DMS114 treated with DMSO at 0.1 percent for 48 hours (cell line): Measurements from ENCODE around the gene STK11IP.

ENCODE experiments used
- DNase-seq: peaks from one replicate; lab custom pipeline; 2025; ENCODE audit not compliant: unreplicated experiment; lab: John Stamatoyannopoulos, UW

The STK11IP gene

DNA sequence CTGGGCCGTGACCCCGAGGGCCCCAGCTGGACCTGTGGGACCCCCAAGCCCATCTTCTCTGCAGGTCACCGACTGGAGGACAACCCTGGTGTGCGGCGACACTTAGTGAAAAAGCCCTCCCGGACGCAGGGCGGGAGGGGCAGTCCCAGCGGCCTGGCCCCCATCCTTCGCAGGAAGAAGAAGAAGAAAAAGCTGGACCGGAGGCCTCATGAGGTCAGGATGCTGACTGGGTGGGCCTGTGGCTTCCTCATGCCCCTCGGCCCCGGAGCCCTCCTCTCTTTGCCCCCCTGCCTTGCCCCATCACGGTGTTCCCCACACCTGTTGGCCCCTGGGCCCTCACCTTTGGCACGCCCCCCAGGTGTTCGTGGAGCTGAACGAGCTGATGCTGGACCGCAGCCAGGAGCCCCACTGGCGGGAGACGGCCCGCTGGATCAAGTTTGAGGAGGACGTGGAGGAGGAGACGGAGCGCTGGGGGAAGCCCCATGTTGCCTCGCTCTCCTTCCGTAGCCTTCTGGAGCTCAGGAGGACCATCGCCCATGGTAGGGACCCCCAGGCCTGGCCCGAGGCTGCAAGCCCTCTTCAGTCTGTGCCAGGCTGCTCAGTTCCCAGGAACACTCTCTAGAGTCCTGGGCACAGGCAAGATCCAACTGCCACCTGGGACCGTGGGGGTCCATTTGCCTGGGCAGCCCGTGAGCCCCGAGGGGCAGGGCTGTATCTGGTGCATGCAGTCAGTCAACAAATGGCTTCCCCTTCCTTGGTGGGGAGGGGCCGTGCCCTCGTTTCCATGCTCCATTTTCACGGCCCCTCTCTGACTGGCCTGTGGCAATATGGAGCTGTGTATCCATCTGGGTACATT lies 34.5 kb downstream of the STK11IP start:
- no peak for DNase-seq

DNA sequence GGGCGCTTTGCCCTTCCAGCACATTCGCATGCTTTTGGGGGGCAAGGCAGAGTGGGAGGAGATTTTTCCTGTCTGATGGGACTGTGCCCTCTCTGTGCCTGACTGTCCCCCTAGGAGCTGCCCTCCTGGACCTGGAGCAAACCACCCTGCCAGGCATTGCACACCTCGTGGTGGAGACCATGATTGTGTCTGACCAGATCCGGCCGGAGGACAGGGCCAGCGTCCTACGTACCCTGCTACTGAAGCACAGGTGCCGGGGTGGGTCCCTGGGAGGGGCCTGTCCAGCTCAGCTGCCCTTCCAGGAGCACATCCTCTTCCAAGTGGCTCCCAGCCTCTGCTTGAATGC lies 35.1 kb downstream of the STK11IP start:
- DNase-seq = no peak

DNA sequence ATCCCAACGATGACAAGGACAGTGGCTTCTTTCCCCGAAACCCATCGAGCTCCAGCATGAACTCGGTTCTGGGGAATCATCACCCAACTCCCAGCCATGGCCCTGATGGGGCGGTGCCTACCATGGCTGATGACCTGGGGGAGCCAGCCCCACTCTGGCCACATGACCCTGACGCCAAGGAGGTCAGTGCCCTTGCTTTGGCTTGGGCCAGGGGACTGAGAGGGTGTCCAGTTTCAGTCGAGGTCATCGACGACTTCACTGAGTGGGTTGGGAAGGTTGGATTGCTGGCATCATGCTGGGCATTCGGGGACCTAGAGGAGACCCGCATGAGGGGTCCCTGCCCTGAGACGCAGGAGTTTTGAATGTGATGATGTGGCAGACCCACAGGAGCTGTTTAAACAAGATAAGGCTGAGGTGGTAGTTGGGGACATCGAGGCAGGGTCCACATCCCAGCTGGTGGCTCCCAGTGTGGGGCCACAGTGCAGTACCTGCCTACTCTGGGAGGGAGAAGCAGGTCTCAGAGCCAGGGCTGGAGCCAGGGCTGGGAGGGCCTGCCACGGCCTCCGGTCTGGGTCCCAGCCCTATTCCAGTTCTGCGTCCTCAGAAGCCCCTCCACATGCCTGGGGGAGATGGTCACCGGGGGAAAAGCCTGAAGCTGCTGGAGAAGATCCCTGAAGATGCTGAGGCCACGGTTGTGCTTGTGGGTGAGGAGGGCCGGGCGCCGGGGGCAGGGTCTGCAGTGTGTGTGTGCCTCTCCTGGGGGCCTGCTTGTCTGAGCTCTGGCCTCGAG lies 35.8 kb downstream of the STK11IP start:
- DNase-seq = peak; percentile 6

DNA sequence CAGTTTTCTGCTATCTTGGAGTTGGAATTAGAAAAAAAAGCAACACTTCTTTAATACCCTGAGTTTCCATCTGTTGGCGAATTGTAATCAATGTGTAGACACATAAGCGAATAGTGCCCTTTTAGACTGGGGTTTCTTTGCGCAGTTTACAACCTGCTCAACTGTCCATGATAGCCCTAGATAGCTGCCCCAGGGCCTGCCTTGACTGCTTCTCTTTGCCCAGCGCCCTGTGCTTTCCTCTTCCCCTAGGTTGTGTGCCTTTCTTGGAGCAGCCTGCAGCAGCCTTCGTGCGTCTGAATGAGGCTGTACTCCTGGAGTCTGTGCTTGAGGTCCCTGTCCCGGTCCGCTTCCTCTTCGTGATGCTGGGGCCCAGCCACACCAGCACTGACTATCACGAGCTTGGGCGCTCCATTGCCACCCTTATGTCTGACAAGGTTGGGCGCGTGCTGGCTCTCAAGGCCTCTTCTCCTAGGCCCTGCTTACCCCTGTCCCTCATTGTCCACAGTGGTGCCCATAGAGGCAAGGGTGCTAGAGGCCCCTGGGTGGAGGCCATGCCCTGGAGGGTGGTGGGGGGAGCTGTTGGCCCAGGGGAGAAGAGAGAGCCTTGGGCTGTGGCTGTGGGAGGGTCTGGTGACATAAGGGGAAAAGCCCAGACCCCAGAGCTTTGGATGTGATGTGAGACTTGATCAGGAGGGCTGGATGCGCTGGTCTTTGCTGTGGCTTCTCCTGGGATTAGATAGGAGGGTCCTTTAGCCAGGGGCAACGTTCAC lies 36.7 kb downstream of the STK11IP start:
- no peak for DNase-seq

DNA sequence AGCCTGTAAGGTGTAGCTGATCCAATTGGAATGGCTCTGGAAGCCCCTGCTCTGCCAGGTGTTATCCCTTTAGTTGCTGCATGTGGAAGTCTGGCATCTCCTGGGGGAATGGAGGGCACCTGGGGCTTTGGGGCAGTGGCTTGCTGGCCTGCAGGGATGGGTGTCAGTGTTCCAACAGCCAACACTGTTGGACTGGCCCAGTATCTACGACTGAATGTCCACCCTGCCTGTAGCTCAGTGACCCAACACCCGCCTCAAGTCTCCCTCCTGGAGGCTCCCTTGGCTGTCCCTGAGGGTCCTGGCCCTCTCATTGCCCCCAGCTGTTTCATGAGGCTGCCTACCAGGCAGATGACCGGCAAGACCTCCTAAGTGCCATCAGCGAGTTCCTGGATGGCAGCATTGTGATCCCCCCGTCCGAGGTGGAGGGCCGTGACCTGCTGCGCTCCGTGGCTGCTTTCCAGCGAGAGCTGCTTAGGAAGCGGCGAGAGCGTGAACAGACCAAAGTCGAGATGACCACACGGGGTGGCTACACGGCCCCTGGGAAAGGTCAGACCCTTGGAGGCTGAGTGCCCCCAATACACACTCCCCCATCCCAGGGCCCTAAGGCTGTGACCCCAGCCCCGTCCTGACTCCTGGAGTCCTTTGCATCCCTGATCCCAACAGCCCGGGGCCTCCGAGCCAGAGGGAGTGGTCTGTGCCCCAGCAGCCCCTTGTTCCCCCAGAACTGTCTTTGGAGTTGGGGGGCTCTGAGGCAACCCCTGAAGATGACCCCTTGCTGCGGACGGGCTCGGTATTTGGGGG lies 37.5 kb downstream of the STK11IP start:
- no peak for DNase-seq

DNA sequence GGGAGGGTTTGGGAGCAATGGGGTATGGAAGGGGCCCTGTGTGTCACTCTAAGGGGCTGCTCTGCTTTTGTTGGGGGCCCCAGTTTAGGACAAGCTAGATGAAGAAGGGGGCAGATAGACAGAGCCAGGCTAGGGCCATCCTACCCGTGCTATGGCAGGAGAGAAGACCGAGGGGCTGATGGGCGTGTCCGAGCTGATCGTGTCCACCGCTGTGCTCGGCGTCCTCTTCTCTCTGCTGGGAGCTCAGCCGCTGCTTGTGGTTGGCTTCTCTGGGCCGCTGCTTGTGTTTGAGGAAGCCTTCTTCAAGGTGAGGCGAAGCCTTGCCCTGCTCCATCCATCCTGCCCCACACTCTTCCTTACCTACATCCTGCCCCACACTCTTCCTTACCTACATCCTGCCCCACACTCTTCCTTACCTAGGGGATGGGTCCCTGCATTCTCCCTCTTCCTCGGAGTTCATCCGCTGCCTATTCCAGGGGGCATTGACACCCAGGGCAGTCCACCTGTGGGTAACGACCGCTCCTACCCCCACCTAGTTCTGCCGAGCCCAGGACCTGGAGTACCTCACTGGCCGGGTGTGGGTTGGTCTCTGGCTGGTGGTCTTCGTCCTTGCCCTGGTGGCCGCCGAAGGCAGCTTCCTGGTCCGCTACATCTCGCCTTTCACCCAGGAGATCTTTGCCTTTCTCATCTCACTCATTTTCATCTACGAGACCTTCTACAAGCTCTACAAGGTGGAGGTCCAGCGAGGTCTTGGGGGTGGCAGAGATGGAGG lies 38.7 kb downstream of the STK11IP start:
- DNase-seq = no peak

DNA sequence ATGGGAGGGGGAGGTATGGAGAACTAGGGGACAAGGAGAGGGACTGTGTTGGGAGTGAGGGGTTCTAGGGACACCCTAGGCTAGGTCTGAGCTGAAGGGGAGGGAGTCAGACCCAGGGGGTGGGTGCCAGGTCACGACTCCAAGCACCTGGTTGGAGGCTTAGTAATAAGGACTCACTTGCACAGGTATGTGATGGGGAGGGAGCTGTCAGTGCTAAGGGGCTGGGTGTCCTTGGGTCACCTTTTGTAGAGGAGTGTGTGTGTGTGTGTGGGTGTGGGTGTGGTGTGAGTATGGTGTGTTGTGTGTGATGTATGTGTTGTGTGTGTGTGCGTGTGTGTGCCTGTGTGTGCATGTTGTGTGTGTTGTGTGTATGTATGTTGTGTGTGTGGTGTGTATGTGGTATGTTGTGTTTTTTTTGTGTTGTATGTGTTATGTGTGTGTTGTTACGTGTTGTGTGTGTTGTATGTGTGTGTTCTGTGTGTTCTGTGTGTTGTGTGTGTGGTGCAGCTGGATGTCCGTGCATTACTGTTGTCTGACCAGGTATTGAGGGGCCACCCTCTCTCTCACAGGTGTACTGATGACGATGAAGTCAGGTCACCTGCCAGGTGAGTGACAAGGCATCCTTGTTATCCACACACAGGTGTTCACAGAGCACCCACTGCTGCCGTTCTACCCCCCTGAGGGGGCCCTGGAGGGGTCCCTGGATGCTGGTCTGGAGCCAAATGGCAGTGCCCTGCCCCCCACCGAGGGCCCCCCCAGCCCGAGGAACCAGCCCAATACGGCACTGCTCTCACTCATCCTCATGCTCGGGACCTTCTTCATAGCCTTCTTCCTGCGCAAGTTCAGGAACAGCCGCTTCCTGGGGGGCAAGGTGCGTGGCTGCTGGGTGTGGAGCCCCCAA lies 39.5 kb downstream of the STK11IP start:
- no peak for DNase-seq

DNA sequence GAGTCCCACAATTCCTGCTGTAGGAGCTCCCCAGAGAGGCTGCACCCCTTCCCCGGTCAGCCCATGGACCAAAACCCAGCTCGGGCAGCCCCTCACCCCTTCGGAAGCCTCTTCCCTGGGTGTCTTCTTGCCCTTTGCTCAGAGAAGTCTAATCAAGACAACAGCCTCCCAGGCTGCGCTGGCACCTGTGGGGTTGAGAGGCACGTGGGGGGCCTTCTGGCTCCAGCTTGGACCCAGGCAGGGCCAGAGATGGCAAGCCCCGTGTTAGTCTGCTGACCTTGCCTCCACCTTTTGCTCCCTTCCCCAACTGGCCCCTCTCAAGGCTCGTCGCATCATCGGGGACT lies 40.2 kb downstream of the STK11IP start:
- no peak for DNase-seq

DNA sequence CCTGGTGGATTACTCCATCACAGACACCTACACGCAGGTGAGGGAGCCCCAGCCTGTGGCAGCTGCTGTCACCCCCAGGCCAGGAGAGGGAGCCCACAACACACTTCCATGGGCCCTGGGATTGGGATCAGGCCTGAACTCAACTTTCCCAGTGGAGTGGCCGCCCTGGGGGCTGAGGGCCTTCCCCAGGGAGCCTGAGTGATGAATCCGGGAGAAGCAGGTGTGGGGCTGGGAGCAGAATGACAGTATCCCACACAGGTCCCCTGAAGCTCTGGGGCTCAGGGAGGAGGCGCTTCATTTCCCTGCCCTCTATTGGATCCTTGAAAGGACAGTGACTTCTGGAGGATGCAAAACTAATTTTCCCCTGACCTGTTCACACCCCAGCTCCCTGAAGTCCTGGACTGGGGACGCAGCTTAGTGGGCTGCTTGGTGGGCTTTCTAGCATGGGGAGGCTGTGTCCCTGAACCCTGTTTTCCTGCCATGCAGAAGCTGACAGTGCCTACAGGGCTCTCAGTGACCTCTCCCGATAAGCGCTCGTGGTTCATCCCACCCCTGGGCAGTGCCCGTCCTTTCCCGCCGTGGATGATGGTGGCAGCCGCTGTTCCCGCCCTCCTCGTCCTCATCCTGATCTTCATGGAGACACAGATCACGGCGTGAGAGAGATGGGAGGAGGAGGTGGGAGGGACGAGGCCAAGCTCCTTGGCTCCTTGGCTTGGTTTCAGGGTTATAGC lies 40.7 kb downstream of the STK11IP start:
- no peak for DNase-seq

DNA sequence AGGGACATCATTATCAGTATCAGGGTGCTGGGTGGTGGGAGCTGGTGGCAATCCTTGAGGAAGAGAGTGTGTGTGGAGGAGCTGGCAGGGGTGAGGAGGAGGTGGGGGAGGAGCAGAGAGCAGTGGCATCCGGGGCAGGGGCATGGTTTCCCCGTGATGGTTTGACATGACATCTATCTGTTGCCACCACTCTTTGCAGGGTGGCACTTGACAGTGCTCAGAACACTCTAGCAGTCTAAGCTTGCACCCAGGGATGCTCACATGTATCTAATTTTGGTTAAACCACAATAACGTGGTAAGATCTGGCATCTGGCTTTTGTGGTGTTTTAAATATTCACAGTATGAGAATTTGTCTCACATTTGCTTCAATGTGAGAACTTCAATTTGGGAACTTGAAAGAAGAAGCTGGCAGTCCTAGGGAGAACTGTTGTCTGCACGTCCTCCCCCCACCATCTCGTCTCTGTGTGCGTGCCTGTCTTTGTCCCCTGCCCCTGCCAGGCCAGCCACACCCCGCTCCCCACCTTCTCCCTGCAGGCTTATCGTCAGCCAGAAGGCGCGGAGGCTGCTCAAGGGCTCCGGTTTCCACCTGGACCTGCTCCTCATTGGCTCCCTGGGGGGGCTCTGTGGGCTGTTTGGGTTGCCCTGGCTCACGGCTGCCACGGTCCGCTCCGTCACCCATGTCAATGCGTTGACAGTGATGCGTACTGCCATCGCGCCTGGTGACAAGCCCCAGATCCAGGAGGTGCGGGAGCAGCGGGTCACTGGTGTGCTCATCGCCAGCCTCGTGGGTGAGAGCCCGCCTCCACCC lies 41.5 kb downstream of the STK11IP start:
- DNase-seq = no peak

DNA sequence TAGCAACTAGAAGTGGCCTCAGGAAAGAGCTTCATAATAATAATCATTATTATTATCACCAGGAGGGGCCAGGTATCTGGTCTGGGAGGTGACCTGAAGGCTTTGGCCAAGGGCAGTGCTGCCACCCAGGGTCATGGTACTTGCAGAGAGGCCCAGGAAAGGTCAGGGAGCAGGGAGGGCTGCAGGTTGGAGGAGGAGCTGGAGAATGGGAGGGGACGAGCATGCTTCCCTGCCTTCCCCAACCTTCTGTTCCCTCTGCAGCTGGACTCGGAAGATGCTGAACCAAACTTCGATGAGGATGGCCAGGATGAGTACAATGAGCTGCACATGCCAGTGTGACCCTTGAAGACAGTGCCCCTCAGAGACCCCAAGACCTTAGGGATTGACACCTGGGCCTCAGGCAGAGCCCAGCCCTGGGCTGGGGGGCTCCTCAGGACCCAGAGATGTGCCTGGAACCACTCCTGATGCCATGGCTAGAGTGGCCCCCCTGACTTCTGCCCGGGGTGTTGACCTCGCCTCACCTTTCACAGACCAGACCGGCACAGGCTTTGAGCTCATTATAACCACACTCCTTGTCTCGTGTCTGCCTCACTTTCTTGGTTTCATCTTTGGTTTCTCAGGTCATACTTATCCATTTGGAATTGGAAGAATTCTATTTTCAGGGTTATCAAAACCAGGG lies 43.9 kb downstream of the STK11IP start:
- no peak for DNase-seq

DNA sequence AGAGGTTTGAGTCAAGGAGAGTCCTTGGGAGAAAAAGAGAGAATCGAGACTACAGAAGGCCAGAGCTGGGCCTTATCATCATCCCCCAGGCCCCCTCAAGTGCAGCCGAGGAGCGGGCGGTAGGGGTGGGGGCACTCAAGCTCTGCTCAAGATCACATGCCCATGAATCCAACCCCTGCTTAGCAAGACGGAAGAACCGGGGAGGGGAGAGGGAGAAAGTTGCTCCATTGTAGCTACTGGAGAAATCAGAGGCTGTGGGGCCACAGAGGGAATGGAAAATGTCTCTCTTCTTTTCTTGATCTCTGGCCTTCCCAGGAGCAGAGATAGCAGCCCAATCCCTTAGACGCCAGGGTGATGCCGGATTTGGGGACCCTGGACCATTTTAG lies 44.4 kb downstream of the STK11IP start:
- no peak for DNase-seq

DNA sequence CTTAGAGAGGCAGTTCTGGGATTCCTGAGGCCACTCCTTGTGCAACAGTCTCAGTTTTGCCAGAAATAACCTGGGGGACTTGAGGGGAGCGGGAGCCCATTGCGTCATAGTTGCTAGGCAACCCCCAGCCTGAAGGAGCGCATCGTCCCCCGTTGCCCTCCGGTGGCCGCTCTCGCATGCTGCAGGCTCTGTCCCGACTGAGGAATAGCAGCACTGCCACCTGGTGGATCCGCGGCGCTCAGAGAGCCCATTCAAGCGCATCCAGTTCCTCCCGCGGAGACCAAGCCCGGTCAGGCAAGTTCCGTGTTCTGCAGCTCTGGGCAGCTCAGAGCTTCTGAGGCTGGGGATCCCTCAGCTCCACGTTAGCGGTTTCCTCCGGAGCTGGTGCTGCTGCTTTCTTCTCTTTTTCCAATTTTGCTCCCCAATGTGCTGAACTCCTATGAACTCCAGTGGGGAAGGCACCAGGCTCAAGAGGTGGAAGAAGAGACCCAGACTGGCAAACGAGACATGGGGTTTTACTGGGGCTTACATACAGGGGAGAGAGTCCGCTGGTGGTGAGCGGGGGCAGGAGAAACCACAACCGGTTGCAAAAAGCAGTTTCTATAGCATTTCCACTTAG lies 44.9 kb downstream of the STK11IP start:
- peak; percentile 87 for DNase-seq

DNA sequence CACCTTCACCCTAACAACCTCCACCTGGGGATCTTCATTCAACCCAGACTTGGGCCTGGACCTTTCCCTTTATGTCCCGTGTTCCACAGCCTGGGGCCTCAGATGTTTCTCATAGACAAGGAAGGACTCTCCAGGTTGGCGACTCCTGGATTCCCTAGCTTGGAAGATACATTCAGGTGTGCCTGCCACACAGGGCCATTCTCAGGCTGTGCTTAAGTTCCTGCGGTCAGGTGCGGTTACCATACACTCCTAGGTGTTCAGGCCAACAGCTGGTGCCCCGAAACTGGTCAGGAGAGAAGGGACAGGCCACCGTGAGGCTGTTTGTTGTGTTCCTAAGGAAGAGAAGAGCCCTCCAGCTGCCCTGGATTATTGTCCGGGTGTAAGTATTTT lies 45.4 kb downstream of the STK11IP start:
- DNase-seq = no peak

DNA sequence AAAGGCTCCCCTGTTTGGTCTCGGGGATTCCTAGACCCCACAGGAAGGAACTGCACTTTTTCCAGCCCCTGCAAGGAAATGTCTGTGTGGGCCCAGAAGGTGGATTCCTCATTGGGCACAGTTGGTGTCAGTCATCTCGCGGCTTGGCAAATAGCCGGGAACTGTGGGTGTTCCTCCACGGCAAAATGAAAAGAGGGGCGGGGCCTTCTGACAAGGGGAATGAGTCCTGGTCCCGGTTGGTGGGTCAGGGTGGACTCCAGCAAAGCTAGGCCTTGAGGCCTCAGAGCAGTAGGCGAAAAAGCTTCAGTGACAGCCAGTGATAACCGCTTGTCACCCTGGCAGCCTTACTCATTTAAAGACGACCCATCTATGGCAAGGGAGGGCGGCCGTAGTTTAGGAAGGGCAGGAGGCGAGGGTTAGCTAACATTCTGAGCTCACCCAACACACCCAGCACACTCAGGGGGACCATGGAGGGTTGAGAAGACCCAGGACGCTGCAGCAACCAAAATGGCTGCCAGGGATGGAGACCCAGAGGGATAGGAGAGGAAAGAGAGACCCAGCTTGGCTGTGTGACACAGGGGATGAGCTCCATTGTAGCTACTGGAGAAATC lies 46.2 kb downstream of the STK11IP start:
- DNase-seq = no peak

DNA sequence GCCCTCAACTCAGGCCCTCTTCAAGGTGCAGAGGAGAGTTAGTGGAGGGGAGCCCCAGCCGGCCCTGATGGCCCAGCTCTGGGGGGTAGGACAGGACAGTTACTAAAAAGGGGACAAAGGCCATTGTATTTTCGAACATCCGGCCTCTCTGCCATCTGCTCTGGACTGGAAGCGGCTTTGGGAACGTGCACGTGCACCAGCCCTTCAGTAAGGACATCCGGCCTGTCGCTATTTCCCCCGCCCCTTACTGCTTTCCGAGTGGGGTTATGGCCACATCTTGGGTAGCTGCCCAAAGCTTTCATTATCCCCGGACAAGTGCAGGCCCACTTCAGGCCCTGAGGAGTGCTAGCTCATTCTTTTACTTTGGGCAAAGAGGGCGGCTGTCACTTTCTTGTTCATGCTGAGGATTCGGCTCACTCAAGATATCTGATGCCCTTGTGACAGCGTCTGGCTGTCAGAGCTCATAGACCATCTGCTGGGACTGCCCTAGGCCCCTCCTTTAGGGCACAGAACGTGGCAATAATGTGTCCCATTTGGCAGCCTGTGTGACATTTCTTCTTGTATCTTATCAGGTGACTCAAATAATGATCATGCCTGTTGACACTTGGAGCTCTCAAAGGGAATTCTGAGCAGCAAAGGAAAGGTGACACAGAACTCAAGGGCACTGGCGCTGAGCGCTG lies 47.3 kb downstream of the STK11IP start:
- no peak for DNase-seq
